Measurements from ENCODE around the gene MAP4K4. TPM values are rescaled to one million over a fixed set of nuclear protein-coding genes. Genes with fewer than 3 reads are reported as not detected.

MAP4K4 gene
- polyA plus RNA-seq, 1 donor (not counting 4 experiments of a cell fraction or from before 2014, with no cell fraction given), result 84.1 TPM

- FAIRE-seq (no peak), DNase-seq (ENCODE audit: low read depth, low spot score) (no peak)
- dilution Hi-C loops (cut with MboI; ENCODE audit: extremely low pct_ligation_motif_present, low sequenced_read_pairs), result no loop called here
- no peak overlapping the region for H3K4me2 ChIP-seq (ENCODE audit: control insufficient read depth, extremely low read depth, insufficient read depth, low read depth, low read length)
- no peak overlapping the region for H3K27ac ChIP-seq (ENCODE audit: control insufficient read depth, insufficient read depth, low read length)
- H4K20me1 ChIP-seq (ENCODE audit: control insufficient read depth, extremely low read depth, insufficient read depth, low read length), result peaks cover 16% of the 10 kb centered on the region
- H3K4me1 ChIP-seq (ENCODE audit: control insufficient read depth, extremely low read depth, insufficient read depth, low read length), result peaks cover 40% of the 10 kb centered on the region
- no peaks in the 10 kb centered on the region for H3K9me3 ChIP-seq (ENCODE audit: control insufficient read depth, low read depth, low read length)
- no peaks in the 10 kb centered on the region for H3K27me3 ChIP-seq (ENCODE audit: control insufficient read depth, extremely low read depth, insufficient read depth, low read length)
- H3K9me1 ChIP-seq (ENCODE audit: control insufficient read depth, extremely low read depth, insufficient read depth, low read length), result peaks cover 13% of the 10 kb centered on the region
- H2AFZ ChIP-seq (ENCODE audit: control insufficient read depth, low read length), result no peak overlapping the region
- no peak overlapping the region for H3K4me3 ChIP-seq (ENCODE audit: control insufficient read depth in 2 of 3, extremely low read depth in 1 of 3, insufficient read depth in 2 of 3, low read depth in 1 of 3, low read length in 3 of 3)
- H3K9ac ChIP-seq (ENCODE audit: control insufficient read depth, extremely low read depth, insufficient read depth, low read length), result no peak overlapping the region
- TF ChIP-seq EZH2 (IDR thresholded peaks at IDR 0.05; ENCODE audit: low read length), result no peak
- TF ChIP-seq CTCF (optimal IDR thresholded peaks at IDR 0.05 in 1 of 3, IDR thresholded peaks at IDR 0.05 in 1 of 3, conservative IDR thresholded peaks at IDR 0.05 in 1 of 3; ENCODE audit: extremely low read depth in 1 of 3, insufficient read depth in 2 of 3, low read length in 3 of 3), result no peak
- peaks cover 91% of the 10 kb centered on the region for H3K79me2 ChIP-seq (ENCODE audit: control insufficient read depth, insufficient read depth, low read length)
- peaks cover 0 to 4% of the 10 kb centered on the region in 2 experiments for H3K36me3 ChIP-seq (ENCODE audit: control insufficient read depth in 2 of 2, extremely low read depth in 1 of 2, insufficient read depth in 2 of 2, low read length in 2 of 2)
Observed at GRCh38 chr2:101732199-101732598, 34.7 kb downstream of the MAP4K4 start.

- Histone ChIP-seq H3K4me1 (ENCODE audit: control insufficient read depth, extremely low read depth, insufficient read depth, low read length) (peaks cover 46% of the 10 kb centered on the region), H4K20me1 (ENCODE audit: control insufficient read depth, extremely low read depth, insufficient read depth, low read length) (peaks cover 15% of the 10 kb centered on the region), H3K27me3 (ENCODE audit: control insufficient read depth, extremely low read depth, insufficient read depth, low read length) (no peaks in the 10 kb centered on the region), H3K4me2 (ENCODE audit: control insufficient read depth, extremely low read depth, insufficient read depth, low read depth, low read length) (no peak overlapping the region), H2AFZ (ENCODE audit: control insufficient read depth, low read length) (no peak overlapping the region), H3K4me3 (ENCODE audit: control insufficient read depth in 2 of 3, extremely low read depth in 1 of 3, insufficient read depth in 2 of 3, low read depth in 1 of 3, low read length in 3 of 3) (no peak overlapping the region), H3K9me3 (ENCODE audit: control insufficient read depth, low read depth, low read length) (no peaks in the 10 kb centered on the region), H3K79me2 (ENCODE audit: control insufficient read depth, insufficient read depth, low read length) (peaks cover 87% of the 10 kb centered on the region), H3K36me3 (ENCODE audit: control insufficient read depth in 2 of 2, extremely low read depth in 1 of 2, insufficient read depth in 2 of 2, low read length in 2 of 2) (peaks cover 0 to 4% of the 10 kb centered on the region in 2 experiments), H3K27ac (ENCODE audit: control insufficient read depth, insufficient read depth, low read length) (no peak overlapping the region), H3K9me1 (ENCODE audit: control insufficient read depth, extremely low read depth, insufficient read depth, low read length) (peaks cover 12% of the 10 kb centered on the region), H3K9ac (ENCODE audit: control insufficient read depth, extremely low read depth, insufficient read depth, low read length) (no peak overlapping the region)
- FAIRE-seq (no peak), DNase-seq (ENCODE audit: low read depth, low spot score) (no peak)
- TF ChIP-seq EZH2 (IDR thresholded peaks at IDR 0.05; ENCODE audit: low read length) (no peak), CTCF (optimal IDR thresholded peaks at IDR 0.05 in 1 of 3, IDR thresholded peaks at IDR 0.05 in 1 of 3, conservative IDR thresholded peaks at IDR 0.05 in 1 of 3; ENCODE audit: extremely low read depth in 1 of 3, insufficient read depth in 2 of 3, low read length in 3 of 3) (no peak)
- dilution Hi-C loops (cut with MboI; ENCODE audit: extremely low pct_ligation_motif_present, low sequenced_read_pairs), result no loop called here
Observed at GRCh38 chr2:101732773-101733256, 35.3 kb downstream of the MAP4K4 start.
